Measurements from ENCODE around the gene CAVIN4.

Gene CAVIN4

DNA sequence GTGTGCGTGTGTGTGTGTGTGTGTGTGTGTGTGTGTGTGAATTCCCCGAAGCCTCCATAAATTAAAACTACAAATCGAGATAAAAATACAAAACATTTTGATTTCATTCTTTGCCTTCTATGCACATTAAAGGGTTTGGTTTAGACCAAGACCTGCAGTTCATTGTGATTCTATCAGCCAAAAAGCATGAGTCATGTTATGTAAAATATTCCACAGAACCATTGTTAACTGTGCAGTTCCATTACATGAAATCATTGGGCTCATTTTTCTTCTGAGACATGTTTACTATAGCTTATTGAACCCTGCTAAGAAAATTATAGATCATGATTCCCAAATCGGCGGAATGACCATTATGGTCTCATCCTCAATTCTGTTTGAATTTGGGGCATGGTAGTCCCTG is 11.7 kb downstream of the CAVIN4 start:
- no peak for DNase-seq (ENCODE audit: low spot score)

DNA sequence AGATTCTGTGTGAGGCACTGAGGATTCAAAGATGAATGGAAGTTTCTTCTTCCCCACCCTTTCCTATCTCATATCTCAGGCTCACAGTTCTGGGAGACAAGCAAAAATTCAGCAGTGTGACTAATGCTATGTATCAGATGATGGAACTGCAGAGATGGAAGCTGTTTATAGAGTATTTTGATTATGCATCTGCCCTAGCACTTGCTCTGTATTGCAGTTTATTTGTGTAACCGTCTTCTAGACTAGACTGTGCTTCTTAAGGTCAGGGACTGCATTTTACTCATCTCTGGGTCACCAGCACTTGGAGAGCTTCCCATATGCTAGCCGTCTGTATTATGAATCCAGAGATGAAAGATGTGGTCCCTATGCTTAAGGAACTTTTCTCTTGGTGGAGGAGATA is 12.6 kb downstream of the CAVIN4 start:
- DNase-seq (ENCODE audit: low spot score) = no peak

DNA sequence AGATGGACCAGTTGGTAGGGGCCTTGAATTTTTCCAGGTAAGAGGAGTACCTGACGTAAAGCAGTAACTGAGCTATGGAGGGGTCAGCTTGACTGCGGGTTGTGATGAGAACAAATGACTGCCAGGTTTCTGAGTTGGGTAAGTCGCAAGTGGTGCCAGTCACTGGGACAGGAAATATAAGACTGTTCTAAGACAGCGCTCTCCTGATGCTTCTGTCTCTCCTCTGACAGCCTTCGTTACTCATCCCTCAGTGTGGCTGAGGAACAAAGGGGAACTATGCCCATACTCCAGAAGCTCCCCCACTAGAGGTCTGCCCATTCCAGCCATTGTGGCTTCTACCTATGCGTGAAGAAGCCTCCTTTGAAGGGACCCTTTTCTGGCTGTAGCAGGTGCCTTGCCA is 13.3 kb downstream of the CAVIN4 start:
- DNase-seq (ENCODE audit: low spot score) = no peak

DNA sequence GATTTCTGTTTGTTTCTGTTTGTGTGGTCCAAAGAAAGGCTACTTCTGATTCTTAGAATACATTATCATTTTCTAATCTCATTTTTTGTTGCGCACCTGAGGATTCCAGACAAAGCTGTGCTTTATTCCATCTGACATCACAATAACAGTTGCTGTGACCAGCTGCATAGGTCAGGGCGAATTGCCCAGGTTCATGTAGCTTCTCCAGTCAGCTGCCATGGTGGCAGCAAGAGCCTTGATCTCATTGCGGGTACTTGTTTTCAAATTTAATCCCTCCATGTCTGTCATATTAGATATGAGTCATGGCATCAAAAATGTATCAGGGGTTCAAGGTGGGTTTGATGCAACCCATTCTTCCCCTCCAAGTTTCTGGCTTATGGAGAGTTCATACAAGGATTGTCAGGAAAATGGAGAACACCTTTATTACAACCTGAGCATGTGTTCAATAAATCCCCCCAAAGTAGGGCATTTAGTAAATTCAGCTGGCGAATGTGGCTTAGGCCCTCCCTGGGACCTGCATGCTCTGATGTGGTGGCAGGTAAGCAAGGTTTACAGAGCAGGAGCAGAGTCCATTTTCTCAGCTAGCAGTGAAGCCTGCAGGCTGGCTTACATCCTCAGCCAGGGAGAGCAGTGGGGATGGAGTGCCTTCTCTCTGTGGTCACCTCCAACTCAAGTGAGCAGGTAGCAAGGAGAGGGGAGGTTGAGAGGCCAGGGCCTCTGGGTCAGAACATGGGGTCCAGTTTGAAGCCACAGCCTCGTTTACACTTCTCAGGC is 13.9 kb downstream of the CAVIN4 start:
- DNase-seq (ENCODE audit: low spot score) = no peak

DNA sequence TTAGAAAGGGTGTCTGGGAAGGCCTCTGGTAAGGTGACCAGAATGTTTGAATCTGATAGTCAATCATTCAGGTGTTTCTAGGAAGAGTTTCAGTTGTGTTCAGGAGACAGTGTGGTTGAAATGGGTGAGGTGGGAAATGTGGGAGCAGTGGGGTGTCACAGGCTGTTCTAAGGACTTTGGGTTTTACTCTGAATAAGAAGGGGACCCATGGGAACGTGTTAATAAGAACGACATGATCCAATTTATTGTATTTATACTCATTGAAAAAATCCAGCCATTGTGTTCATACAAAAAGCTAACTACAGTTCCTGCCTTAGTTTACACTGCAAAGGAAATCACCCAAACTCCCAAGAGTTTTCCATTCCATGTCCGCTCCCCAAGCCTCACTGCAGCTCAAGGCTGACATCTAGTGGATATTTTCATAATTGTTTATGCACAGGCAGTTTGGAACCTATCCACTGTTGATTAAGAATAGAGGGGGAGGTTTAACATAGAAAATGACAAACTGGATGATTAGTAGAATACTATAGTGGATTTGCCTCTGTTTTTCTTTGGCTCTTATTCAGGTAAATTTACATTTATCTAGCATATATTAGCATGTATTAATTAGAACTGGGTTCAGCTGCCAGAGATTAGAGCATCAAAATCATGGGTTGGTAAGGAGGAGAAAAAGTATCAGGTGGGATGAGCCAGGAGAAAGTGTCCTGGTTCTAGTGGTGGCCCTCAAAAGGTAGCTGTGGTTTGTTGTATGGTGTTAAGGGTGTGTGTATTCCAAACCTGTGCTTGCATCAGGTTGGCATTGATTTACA is 17.7 kb downstream of the CAVIN4 start:
- DNase-seq (ENCODE audit: low spot score) = peak; percentile 58

DNA sequence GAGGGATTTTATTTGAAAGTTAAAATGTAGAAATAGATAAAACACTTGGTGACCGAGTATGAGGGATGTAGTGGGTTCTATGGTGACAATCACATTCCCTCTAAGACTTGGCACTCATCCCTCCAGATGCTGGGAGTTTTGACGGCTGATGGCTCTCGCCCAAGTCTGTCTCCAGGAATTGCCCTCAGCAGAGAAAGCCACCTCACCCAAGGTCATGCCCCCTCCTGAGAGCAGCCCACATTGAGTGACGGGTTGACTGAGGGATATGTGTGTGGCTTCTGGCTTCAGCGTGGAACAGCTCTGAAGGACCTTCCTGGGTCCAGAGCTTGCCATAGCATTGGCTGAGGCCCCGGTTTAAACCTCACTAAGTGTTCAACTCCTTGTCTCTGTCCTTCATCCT is 19.4 kb downstream of the CAVIN4 start:
- DNase-seq (ENCODE audit: low spot score) = no peak

DNA sequence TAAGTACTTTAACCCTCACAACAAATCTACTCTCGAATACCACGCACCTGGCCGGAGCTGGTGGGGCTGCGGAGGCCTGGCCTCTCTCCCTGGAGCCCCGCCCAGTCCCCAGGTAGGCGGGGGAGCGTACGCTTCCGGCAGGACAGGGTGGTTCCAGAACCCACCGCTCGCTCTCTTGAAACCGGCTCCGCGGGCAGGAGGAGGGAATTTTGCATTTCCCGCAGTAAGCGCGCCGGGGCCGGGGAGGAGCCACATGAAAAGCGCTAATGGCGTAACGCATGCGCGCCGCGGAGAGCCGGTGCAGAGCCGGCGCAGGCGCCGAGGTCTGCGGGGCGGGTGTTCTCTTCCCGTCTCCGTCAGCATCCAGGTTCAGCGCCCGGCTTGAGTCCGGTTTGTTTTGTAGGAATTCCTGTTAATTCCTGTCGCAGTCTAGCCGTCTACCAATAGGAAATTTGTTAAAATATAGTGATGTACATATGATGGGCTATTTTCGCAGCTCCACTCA is 20.8 kb downstream of the CAVIN4 start:
- DNase-seq (ENCODE audit: low spot score) = peak; percentile 80

DNA sequence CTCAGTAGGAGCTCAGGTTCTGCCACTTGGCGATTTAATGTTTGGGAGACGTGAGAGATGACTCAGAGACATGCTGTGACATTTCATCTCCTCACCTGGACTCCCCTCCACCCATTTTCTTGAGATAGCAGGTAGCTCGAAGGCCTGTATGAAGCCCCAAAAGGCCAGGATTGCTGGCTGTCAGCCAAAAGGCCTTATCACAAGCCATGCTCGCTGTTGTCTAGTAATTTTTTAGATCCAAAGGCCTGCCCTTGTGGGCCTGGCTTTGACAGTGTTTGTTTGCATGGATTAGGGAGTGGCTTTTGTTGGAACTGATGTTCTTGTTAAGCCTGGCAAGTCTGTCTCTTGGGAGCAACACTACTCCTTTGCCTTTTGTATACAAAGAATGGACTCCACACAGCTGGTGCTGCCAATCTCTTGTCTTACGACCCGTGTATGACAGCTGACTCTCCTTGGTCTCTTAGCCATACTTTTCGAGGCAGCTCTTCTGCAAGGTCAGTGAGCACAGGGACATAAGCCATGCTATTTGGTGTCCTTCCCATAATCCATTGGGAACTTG is 22.7 kb downstream of the CAVIN4 start:
- no peak for DNase-seq (ENCODE audit: low spot score)

DNA sequence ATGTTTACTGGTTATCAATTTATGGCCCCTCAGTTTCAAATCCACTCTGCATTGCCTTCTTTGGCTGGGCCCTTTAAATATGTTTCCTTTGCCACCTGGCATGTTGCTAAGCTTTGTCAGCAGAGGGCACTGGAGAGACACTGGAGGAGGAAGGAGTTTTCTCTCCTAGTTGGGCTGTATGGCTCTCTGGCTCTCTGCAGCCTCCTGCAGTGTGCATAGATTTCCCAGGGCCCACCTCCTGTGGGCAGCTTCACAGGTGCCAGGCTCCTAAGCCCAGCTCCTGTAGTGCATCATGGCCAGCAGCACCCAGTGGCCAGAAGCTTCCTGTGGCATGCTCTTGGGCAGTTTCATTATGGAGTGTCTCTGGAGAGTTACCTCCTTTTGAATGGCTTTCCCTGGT is 23.3 kb downstream of the CAVIN4 start:
- DNase-seq (ENCODE audit: low spot score) = peak; percentile 73

DNA sequence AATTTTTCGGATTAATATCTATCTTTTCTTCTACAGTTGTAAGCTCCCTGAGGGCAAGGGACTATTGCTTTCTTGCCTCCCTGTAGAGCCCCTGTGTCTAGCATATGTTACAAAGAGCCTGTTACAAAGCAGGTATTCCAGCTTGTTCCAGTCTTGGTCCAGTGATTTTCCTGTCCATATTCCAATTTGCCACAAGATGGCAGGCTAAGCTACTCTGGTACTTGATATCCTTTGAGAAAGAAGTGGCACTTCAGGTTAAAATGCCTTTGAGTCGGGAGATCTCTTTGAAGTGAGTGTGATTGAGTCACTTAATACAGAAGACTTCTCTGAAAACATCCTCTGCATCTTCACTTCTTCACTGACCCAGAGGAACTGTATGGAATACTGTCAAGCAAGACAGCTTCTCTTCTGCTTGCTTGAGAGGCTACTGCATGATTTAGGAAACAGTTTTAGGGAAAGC is 24.5 kb downstream of the CAVIN4 start:
- peak; percentile 70 for DNase-seq (ENCODE audit: low spot score)

DNA sequence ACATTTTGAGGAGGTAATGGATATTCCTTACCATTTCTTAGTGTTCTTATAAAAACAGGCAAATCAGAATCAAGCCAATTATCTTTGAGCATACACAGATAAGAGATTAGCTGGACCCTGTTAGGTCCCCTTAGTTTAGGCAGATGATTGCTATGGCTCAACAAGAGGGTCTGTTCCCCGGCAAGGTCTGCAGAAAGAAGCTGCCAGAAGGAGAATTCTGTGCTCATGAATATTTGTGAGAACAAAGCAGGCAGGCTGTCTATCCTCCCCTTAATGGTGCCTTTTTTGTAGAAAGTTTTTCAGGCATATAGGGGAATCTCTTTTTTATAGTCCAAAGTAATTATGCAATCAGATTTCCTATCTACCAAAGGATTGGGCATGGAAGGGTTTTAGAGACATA is 27.5 kb downstream of the CAVIN4 start:
- DNase-seq (ENCODE audit: low spot score) = no peak

DNA sequence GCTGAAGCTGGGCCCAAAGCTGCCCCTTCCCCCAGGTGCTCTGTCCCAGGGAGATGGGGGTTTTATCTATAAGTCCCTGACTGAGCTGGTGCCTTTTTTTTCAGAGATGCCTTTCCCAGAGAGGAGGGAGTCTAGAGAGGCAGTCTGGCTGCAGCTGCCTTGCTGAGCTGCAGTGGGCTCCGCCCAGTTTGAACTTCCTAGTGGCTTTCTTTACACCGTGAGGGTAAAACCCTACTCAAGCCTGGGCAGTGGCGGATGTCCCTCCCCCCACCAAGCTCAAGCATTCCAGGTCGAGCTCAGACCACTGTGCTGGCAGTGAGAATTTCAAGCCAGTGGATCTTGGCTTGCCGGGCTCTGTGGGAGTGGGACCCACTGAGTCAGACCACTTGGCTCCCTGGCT is 41.3 kb downstream of the CAVIN4 start:
- peak; percentile 4 for DNase-seq (ENCODE audit: low spot score)

DNA sequence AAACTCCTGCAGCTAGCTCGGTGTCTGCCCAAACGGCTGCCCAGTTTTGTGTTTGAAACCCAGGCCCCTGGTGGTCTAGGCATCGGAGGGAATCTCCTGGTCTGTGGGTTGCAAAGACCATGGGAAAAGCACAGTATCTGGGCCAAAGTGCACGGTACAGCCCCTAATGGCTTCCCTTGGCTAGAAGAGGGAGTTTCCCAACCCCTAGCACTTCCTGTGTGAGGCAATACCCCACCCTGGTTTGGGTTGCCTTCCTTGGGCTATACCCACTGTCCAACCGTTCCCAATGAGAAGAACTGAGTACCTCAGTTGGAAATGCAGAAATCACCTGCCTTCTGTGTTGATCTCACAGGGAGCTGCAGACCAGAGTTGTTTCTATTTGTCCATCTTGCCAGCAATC is 41.8 kb downstream of the CAVIN4 start:
- no peak for DNase-seq (ENCODE audit: low spot score)

DNA sequence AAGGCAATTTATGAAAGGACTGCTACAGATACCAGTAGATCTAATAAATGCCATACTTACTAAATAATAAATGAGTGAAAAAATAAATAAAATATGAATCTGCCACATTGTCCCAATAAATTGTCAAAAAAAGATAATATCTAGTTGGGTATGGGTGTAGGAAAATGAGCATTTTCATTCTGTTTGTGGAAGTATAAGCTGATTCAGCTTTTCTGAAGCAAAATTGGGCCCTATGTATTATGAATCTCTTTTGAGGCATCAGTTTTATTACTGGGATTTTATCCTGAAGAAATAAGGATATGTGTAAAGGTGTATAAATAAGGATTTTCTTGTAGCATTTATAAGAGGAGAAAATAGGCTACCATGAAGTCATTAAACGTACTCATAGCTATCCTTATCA is 46.1 kb downstream of the CAVIN4 start:
- no peak for DNase-seq (ENCODE audit: low spot score)

DNA sequence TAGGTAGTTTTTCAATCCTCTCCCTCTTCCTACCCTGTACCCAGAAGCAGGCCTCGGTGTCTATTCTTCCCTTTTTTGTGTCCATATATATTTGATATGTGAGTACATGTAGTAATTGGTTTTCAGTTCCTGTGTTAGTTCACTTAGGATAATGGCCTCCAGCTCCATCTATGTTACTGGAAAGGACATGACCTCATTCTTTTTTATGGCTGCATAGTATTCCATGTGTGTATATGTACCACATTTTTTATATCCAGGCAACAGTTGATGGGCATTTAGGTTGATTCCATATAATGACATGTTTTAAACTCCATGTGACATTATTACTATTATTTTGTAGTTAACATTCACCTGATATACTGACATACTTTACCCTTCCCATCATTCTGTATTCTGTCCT is 49.1 kb downstream of the CAVIN4 start:
- no peak for DNase-seq (ENCODE audit: low spot score)

DNA sequence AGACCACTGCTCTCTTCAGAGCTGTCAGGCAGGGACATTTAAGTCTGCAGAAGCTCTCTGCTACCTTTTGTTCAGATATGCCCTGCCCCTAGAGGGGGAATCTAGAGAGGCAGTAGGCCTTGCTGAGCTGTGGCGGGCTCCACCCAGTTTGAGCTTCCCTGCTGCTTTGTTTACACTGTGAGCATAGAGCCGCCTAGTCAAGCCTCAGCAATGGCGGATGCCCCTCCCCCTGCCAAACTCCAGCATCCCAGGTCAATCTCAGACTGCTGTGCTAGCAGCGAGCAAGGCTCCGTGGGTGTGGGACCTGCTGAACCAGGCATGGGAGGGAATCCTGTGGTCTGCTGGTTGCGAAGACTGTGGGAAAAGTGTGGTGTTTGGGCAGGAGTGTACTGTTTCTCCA is 59.9 kb downstream of the CAVIN4 start:
- no peak for DNase-seq (ENCODE audit: low spot score)

Data from SK-N-DZ (cell line).